Stimulated activated CD8-positive, alpha-beta memory T cell treated with anti-CD3 and anti-CD28 coated beads, Interleukin-15, amount 100 ng/mL, for 48 hours (primary cell): Measurements from ENCODE around the gene GALNT18.

Experiments used
- DNase-seq, 2 donors: peaks; one replicate each; pipeline ENCODE4 v3.0.0-alpha.2; 2020; ENCODE audit warnings: low read depth in 2 of 2

The GALNT18 gene

DNA sequence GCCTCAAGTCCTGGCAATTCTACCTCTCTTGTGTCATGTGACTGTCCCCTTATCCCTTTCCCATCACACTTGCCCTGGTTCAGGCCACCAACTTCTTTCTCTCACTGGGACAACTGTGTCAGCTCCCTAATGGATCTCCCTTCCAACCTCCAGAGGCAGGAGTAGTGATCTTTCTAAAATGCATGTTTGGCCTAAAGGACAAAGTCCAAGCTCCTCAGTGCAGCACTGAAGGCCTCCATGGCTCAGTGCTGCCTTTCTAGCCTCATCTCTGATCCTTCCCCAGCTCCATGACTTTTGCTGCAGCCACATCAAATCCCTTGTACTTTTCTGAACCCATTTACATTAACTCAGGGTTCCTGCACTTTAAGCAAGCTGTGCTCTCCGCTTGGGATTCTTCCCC lies 349.6 kb downstream of the GALNT18 start:
- no peak for DNase-seq

DNA sequence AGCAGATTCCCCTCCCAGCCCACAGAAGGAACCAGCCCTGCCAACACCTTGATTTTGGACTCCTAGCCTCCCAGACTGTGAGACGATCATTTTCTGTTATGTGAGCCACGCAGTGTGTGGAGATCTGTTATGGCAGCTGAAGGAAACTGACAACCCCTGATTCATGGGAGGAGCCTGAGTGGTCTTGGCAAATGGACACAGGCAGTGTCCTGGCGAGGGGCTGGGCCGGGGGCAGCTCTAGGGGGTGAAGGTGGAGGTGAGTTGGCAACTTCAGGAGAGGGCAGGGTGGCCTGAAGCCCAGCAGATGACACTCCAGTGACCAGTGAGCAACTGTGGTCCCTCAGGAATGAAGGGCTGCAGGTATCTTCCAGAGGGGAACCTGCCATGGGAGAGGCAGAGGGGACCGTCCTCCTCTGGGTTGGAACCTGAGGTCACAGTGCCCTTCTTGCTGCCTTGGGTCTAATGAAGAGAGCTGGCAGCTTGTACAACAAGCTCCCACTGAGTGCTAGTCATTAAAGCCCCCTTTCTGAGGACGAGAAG lies 351.5 kb downstream of the GALNT18 start:
- no peak for DNase-seq

DNA sequence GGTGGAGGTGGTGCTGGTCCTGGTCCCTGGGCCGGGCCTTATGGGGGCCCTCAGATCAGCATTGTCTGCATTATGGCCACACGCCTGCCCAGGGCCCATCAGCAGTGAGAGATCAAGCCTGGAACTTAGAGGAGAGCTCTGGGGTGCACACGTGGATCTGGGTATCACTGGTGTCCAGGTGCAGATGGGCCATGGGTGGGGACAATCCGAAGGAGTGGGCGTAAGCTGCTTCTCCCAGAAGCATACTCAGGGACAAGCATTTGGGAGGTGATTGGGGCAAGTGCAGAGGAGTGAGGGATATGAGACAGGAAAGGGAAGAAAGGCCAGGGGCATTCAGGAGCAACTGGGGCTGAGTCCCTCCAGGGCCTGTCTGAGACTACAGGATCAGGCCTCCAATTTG lies 353.1 kb downstream of the GALNT18 start:
- DNase-seq = no peak

DNA sequence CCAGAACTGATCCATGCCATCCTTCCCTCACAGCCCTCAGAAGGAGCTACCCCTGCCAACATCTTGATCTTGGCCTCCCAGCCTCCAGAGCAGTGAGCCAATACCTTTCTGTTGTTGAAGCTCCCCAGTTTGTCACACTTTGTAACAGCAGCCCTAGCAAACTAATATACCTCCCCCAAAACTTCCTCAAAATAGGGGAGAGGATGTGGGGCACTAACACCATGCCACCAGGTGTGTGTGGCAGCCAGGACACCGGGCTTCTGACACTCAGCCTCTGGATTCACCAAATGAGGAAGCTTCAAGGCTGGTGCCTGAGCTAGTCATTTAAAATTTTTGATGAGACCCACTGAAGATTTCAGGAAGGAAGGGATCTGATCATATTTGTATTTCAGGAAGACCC lies 353.7 kb downstream of the GALNT18 start:
- no peak for DNase-seq

DNA sequence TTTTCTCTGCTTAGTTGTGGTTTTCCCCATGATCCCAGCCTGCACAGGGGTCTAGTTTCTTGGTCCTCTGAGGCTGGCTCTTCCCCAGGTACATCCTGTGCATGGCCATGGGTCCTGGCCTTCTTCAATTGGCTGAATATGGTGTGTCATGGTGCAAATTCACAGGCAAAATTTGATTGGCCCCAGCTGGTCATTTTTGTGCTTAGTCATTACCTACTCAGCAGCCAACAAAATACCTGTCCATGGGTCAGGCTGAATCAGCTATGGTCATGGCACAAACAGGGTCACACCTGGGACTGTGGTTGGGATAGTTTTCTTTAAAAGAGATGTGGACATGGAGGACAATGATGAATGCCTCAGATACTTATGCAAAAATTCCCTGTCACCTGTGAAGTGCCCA lies 354.5 kb downstream of the GALNT18 start:
- DNase-seq = no peak

DNA sequence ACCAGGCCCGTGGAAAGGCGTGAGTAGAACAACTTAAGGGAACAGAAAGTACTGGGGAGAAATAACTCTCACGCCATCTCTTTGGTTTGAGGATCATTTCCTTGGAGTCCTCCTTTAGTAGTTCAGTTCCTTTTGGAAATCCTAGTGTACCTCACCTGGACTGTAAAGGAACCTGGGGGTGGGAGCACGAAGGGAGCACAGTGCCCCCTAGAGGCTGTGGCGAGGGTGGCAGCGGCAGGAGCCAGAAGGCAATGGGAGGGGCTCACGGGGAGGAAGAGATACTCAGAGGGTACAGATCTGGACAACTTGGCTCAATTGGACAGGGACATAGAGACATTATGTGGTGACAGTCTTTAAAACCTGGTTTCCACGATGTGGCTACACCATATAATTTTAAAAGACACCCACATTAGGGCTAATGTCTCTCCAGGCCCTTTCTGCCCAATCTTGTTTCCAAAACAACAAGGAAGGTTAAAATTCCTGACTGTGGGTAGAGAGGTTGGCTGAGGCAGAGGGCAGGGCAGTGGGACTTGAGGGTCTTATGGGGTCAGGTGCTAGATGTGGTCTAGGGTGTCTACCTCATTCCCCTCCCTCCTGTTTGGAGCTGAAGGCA lies 355.7 kb downstream of the GALNT18 start:
- peak; percentile 18 to 39 for DNase-seq

DNA sequence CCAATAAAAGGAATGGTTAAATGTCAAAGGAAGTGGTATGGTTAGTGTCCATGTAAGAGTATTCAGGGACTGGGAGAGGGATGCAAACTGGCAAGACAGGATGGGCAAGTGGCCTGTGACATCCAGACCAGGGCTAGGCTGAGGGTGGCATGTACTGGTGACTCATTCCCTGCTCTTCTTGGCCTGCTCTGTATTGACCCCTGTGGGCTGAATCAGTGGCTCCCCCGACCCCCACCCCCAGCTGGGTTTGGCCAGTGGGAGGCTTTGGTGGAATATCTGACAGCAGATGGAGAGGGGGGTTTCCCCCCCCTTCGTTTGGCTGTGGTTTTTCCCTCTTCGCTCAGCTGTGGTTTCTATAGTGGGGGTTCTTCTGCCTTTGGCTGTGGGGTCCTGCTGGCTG lies 356.5 kb downstream of the GALNT18 start:
- no peak for DNase-seq

DNA sequence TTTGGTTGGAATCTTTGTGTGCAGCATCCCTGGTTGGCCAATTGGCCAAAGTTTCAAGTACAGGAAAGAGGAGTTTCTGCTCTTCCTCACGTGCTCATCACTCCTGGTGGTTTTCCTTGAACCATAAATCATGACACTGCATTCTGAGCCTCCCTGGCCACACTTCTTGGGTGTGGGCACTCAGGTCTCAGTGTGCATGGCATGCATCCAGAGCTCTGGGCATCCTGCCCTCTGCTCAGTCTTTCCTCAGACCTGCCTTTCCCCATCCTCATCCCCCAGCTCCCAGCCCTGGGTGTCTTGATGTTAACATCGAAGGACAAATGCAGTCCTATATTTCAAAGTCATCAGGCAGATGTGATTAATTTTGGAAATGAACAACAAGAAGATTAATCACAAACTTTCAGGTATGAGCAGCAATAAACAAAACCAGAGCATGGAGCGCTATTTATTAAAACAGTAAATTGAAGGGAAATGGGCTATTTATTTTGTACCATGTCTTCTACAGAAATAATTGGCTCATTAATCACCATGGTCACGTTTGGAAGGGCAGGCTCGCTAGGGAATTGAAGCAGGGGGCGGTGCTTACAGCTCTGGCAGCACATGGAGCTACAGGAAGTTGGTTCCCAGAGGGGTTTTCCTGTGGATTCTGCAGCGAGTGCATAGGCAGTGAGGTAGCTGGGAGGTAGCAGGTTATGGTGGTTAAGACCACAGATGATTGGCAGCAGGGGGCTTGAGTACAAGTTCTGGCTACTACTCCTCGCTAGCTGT lies 358.4 kb downstream of the GALNT18 start:
- no peak for DNase-seq

DNA sequence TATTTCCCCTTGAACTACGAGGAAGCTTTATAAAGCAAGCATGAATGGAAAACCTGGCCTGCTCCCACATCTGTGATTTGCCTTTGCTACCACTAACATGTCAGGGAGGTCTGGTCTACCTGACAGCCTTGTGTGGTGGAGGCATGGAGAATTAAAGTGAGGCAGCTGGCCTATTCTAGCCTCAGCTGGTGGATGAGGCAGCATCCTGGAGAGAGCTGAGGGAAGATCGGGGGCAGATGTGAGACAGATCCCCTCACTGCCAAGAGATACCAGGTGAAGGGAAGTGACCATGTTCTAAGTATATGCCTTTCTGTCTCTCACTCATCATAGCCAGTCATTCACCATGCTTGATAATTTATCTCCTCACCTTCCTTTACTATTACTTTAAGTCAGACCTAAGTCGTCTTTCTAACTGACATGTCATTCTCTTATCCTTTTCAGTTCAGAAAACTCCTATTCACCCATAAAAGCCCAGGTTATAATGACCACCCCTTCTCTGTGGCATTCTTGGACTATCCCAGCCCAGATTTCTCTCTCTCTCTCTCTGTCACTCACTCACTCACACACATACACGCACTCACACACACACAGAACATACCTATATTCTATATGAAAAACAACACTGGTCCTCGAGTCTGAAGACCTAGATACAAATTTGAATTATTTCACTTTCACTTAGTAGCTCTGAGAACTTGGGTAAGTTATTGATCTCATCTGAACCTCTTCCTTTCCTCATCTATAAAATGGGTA lies 359.5 kb downstream of the GALNT18 start:
- no peak for DNase-seq

DNA sequence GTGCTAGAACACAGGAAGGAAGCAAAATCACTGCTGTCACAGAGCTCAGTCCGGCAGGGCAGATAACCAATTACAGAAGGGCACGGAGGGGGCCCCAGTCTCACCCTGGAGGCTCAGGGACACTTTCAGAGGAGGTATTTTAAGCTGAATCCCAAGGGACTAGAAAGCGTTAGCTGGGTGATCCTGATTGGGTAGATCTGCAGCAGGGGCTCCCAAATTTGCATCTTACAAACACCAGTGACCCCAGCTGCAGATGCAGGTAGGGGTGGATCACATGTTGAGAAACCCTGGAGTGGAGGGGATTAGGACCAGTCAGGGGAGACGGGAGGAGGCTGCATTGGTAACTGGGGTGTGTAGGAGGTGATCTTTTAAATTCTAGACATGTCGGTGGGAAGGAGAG lies 360.2 kb downstream of the GALNT18 start:
- no peak for DNase-seq

DNA sequence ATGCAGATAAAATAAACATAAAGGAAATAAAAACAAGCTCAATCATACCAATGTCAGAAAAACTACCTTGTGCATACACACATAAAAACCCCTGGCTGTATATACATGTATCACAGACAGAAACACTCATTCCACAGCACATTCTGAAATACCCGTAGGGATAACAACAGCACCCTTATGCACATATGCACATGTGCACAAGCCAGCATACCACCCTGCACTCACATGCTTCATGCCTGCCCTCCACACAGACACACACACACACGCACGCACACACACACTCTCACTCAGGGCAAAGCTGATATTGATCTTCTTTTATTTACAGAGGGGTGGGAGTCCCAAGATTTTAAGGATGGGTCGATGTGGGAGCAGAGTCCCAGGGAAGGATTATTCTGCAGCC lies 360.9 kb downstream of the GALNT18 start:
- no peak for DNase-seq

DNA sequence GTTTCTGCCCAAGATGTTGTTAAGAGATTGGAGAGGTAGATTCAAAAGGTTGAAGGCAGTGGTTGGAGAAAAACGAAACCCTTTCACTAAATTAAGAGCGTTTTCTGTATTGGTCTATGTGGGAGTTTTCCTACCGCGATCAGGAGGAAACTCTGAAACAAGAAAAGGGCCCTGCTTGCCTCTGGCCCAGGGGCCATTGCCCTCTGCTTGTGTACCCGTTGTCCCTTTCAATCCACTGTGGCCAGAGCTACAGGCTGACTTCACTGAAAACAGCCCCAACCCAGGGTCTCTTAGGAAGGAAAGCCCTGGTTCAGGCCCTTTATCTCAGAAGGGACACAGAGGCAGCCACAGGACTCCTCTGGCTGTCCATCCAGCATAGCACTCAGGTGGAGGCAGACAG lies 367.8 kb downstream of the GALNT18 start:
- DNase-seq = no peak

DNA sequence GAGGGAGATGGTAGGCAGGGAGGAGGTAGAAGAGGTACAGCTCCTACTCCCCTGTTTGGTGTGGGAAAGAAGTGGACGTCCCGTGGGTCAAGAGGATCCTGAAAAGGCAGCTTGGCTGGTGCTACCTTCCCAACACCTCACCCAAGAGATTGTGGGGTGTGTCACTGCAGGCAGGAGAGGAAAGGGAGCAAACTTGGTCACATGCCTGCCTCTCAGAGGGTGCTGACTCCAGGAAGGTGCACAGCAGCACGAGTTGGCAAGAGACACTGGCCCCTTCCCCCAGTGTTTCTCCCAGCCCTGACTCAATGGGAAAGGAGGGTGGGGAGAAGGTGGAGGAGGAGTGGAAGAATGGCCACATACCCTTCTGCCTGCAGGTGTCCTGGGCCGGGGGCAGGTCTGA lies 368.3 kb downstream of the GALNT18 start:
- DNase-seq = no peak

DNA sequence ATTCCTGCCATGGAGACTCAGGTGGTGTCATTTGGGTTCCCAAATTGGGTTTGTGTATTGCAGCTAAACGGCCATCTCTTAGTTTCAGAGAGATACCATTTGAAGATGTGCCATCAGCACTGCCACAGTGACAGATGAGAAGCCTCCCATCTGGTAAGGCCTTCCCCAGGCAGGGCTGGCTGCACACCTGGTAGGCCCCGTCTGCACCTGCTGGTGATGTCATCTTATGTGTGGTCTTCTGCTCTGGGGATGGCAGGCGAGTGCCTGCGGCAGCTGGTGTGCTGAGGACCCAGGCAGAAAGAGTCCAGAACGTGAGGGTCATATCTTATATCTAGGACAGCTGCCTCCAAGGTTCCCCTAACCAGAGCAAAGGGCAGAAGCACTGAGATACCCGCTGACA lies 369.4 kb downstream of the GALNT18 start:
- DNase-seq = no peak

DNA sequence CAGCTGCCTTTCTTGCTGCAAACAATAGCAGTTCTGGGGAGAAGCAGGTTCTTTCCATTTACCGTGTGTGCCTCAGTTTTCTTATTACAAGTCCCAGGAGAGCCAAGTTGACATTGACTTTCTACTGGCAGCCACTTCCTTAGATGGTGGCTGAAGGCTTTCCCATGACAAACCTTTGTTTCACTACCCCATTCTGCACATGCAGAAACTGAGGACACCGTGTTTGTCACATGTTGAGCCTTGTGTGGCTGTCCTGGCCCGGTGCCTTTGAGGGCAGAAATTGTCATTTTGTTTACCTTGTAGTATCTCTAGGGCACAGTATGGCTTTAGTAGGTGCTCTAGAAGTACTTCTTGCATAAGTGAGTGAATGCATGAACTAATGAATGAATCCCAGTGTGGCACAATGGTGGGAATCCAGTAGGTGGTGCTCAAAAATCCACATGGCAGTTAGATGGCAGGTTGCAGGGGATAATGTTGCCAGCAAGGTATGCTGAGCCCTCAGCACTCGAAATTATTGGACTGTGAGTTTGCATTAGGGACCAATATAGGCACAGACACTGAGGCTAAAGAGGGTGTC lies 370.3 kb downstream of the GALNT18 start:
- no peak for DNase-seq

DNA sequence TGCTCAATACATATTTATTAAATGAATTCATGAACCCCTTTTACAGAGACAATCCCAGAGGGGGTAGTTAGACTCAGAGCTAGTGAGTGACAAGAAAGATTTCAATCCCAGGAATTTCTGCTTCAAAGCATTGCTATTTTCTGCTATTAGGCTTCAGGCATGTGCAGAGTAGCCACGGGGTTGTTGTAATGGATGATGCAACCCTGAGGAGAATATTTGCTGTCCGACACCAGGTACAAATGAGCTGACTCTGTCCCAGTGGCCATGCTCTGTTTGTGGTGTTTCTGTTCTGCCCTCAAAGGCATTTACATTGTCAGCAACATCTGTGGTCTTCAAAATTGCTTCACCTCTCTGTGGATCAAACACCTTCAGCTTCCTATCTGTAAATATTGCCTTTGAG lies 371.3 kb downstream of the GALNT18 start:
- DNase-seq = no peak

DNA sequence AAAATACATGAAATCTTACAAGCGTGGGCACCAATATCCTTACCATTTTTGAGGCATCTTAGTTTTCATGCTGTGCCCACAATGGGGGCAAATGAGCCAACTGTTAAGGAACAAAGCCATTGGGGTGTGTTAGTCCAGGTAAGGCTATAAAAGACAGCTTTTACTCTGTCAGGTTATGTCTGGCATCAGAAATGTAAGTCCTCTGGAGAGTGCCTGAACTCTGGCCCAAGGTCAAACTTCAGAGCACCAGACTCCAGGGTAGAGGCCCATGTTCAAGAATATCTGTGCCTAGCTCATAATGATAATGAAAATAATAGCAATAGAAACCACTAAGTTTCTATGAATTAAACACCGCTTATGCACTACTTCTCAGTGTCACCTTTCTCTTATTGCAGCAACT lies 374.2 kb downstream of the GALNT18 start:
- no peak for DNase-seq

DNA sequence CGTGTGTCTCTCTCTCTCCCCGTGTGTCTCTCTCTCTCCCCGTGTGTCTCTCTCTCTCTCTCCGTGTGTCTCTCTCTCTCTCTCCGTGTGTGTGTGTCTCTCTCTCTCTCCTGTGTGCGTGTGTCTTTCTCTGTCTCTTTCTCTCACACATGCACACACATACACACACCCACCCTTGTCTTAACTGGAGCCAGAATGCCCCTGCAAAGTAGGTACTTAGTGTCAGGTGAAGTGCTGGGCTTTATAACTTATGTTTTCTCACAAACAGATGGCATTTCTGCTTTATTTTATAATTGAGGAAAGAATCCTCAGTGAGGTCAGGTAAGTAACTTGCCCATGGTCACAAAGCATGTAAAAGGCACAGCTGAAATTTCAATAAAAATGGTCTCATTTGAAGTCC lies 374.7 kb downstream of the GALNT18 start:
- no peak for DNase-seq

DNA sequence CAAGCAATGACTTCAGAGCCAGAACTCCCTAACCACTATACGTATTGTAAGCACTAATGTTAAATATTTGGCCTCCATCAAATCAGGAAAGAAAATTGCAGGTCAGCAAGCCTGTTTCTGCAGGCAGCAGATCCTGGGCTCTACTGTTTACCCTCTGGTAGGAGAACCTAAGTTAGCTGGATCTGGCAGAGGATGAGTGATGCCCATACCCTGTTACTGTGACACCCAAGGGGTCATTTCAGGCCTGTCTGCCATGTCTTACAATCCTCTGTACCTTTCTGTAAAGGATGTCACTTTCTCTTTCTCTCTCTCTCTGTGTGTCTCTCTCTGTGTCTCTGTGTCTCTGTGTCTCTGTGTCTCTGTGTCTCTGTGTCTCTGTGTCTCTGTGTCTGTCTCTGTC lies 375.6 kb downstream of the GALNT18 start:
- no peak for DNase-seq

DNA sequence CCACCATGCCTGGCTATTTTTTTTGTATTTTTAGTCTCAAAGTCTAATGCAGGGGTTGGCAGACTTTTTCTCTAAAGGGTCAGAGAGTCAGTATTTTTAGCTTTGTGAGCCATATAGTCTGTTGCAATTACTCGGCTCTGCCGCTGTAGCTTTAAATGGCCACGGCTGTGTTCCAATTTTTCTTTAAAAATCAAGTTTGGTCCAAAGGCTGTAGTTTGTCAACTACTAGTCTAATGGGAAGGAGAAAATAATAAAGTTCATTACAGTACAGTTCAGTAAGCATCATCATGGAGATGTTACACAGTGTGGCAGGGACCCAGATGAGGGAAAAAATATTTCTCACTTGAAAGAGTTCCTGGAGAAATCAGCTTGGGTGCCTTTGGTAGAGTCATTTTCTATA lies 376.4 kb downstream of the GALNT18 start:
- no peak for DNase-seq

DNA sequence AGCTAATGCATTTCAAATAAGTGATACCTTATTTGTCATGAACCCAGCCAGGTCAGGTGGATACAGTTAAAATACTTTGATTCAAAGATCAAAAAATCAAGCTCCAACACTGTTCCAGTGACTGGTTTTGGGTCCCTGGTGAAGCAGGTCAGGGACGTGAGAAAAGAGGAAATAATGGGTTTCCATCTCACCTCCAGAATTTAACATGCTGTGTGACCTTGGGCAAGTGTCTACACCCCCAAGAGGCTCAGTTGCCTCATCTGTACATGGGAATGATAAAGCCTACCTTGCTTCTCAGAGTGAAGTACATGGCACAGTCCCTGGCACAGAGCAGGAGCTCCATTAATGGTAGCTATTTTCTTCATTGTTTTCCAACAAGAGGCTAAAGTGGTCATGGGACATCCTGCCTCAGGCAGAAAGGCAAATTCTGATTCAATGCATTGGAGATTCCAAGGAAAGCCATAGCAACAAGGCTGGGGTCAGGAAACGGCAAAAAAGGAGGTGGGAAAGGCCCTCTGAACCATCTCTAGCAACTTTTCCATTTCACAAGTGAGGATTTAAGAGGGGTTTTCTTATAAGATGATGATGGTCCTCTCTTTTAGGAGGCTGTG lies 377.2 kb downstream of the GALNT18 start:
- DNase-seq = no peak
